HepG2 (cell line): ENCODE measurements around the gene NCBP2. TPM values are rescaled to one million over a fixed set of nuclear protein-coding genes. Genes with fewer than 3 reads are reported as not detected.

Experiments used
- ATAC-seq: fragments of 200-7000 bp; cut with Tn5 transposase; 3 replicates; pipeline ENCODE4 v1.9.1; 2020; ENCODE audit warnings: mild to moderate bottlenecking, moderate library complexity
- BruUV-seq: library from RNA; stranded (reverse); fragments of 400-500 nt; replicated peaks from 2 replicates; lab custom pipeline; 2021; lab: Mats Ljungman, UMichigan
- CTCF ChIA-PET: fragments of 300-600 bp; formaldehyde crosslinking; extraction: SDS; loops from one replicate; lab custom pipeline; 2021; ENCODE audit warnings: low total read pairs, inconsistent platforms, low intra/inter-chr PET ratio; lab: Yijun Ruan, JAX
- POLR2A ChIA-PET: fragments of 350-600 bp; sonication (Branson Sonifier 250); formaldehyde crosslinking; loops from one replicate; lab custom pipeline; 2020; ENCODE audit warnings: antibody characterized with exemption, inconsistent platforms; lab: Yijun Ruan, JAX
- DNase-seq: peaks from one replicate; pipeline ENCODE4 v3.0.0-alpha.2; 2015; ENCODE audit warnings: low spot score
- FAIRE-seq: peaks from 3 replicates; lab custom pipeline; 2011; peaks lifted over from hg19 to GRCh38; lab: Jason Lieb, UNC
- H2AFZ ChIP-seq: one replicate; pipeline ENCODE4 v1.6.1; 2011; ENCODE audit warnings: low read length, inconsistent platforms
- H3K27ac ChIP-seq: fragments of 300-600 bp; 3 replicates; pipeline ENCODE4 v1.8.0; 2011; ENCODE audit warnings: mixed run types, mild to moderate bottlenecking, mixed read lengths, low read length, inconsistent platforms; ENCODE audit not compliant: insufficient read depth; ENCODE audit errors: extremely low read length
- H3K27me3 ChIP-seq, 2 experiments: fragments of 200-600 bp in 1 of 2; 2 replicates in 1 of 2; 3 replicates in 1 of 2; pipeline versions ENCODE4 v1.6.0 to v1.8.0; 2011; ENCODE audit warnings: low read length in 2 of 2, mild to moderate bottlenecking in 2 of 2, moderate library complexity in 2 of 2, inconsistent platforms in 1 of 2; ENCODE audit not compliant: insufficient read depth in 2 of 2, control insufficient read depth in 1 of 2
- H3K36me3 ChIP-seq, 2 experiments: fragments of 200-600 bp in 1 of 2; replicated peaks in 1 of 2; 2 replicates in 1 of 2; 3 replicates in 1 of 2; pipeline versions ENCODE4 v1.5.1 to v1.8.0; 2011; ENCODE audit warnings: low read length in 2 of 2, inconsistent platforms in 1 of 2; ENCODE audit not compliant: insufficient read depth in 2 of 2, control insufficient read depth in 1 of 2
- H3K4me1 ChIP-seq: 2 replicates; pipeline ENCODE4 v1.5.1; 2012; ENCODE audit warnings: low read length, inconsistent platforms; ENCODE audit not compliant: insufficient read depth
- H3K4me2 ChIP-seq: 2 replicates; pipeline ENCODE4 v1.6.0; 2011; ENCODE audit warnings: low read depth, low read length, inconsistent platforms
- H3K4me3 ChIP-seq, 3 experiments: fragments of 200-600 bp in 1 of 3; sonication (generic), shearing (Covaris generic) in 1 of 3; replicated peaks in 1 of 3; 2 replicates each; pipeline ENCODE4 v1.5.1; 2011 to 2016; ENCODE audit warnings: low read length in 3 of 3, inconsistent platforms in 2 of 3, low read depth in 2 of 3, mild to moderate bottlenecking in 2 of 3, control low read depth in 1 of 3, mixed read lengths in 1 of 3; ENCODE audit not compliant: insufficient read depth in 1 of 3
- H3K79me2 ChIP-seq: one replicate; pipeline ENCODE4 v1.6.1; 2011; ENCODE audit warnings: low read length, inconsistent platforms; ENCODE audit not compliant: insufficient read depth
- H3K9ac ChIP-seq: 2 replicates; pipeline ENCODE4 v1.6.0; 2011; ENCODE audit warnings: mild to moderate bottlenecking, low read depth, low read length, inconsistent platforms; ENCODE audit not compliant: insufficient read depth
- H3K9me3 ChIP-seq: 2 replicates; pipeline ENCODE4 v1.5.1; 2012; ENCODE audit warnings: mild to moderate bottlenecking, low read length
- H4K20me1 ChIP-seq: 2 replicates; pipeline ENCODE4 v1.6.0; 2011; ENCODE audit warnings: inconsistent platforms, mild to moderate bottlenecking, low read length, moderate library complexity; ENCODE audit not compliant: insufficient read depth
- HMG20A ChIP-seq: IDR thresholded peaks from 2 replicates; pipeline ENCODE4 v1.6.1; 2016; ENCODE audit warnings: borderline replicate concordance
- POLR2G ChIP-seq: fragments of 200-400 bp; formaldehyde crosslinking; IDR thresholded peaks from 2 replicates; pipeline ENCODE4 v1.6.1; 2018; ENCODE audit warnings: mild to moderate bottlenecking, low read depth, low read length, moderate library complexity
- RARA ChIP-seq: IDR thresholded peaks from 2 replicates; pipeline ENCODE4 v1.6.1; 2016; ENCODE audit warnings: missing genetic modification reagents, missing compliant biosample characterization
- RBFOX2 ChIP-seq: fragments of 200-400 bp; formaldehyde crosslinking; IDR thresholded peaks from 2 replicates; pipeline ENCODE4 v1.6.1; 2017; ENCODE audit warnings: low read depth, mild to moderate bottlenecking, low read length
- SOX13 ChIP-seq, 3 experiments: fragments of 450-650 bp in 1 of 3; sonication (generic) in 1 of 3; formaldehyde crosslinking in 1 of 3; IDR thresholded peaks in 2 of 3; conservative IDR thresholded peaks in 1 of 3; 2 replicates each; pipeline versions ENCODE4 v1.5.0 to v1.6.1; 2016 to 2020; ENCODE audit warnings: antibody characterized with exemption in 1 of 3, mild to moderate bottlenecking in 1 of 3, missing compliant biosample characterization in 1 of 3, missing genetic modification reagents in 1 of 3, moderate library complexity in 1 of 3
- TBX2 ChIP-seq: sonication (generic); formaldehyde crosslinking; IDR thresholded peaks from 2 replicates; pipeline ENCODE4 v1.5.0; 2020; ENCODE audit warnings: missing genetic modification reagents, mild to moderate bottlenecking, borderline replicate concordance
- TCF7 ChIP-seq: sonication (generic); IDR thresholded peaks from 2 replicates; pipeline ENCODE4 v1.6.1; 2016; ENCODE audit warnings: antibody characterized with exemption, low read depth
- ZBTB21 ChIP-seq: sonication (generic); formaldehyde crosslinking; IDR thresholded peaks from 2 replicates; pipeline ENCODE4 v1.4.0; 2020; ENCODE audit warnings: missing genetic modification reagents
- ZKSCAN5 ChIP-seq: sonication (generic); formaldehyde crosslinking; IDR thresholded peaks from 2 replicates; pipeline ENCODE4 v1.5.1; 2020; ENCODE audit warnings: mild to moderate bottlenecking, missing genetic modification reagents
- ZMYM2 ChIP-seq: sonication (generic); formaldehyde crosslinking; IDR thresholded peaks from 2 replicates; pipeline ENCODE4 v1.8.0; 2022; ENCODE audit warnings: mild to moderate bottlenecking, missing genetic modification reagents
- ZNF232 ChIP-seq: sonication (generic); formaldehyde crosslinking; IDR thresholded peaks from 2 replicates; pipeline ENCODE4 v1.4.0; 2020; ENCODE audit warnings: missing genetic modification reagents, borderline replicate concordance
- ZNF274 ChIP-seq: sonication (generic); formaldehyde crosslinking; IDR thresholded peaks from 2 replicates; pipeline ENCODE4 v1.5.1; 2020; ENCODE audit warnings: mild to moderate bottlenecking, missing genetic modification reagents
- WGBS: methylation state at CpG from one replicate; pipeline ENCODE4 v1.1.6; 2017; ENCODE audit warnings: low lambda C conversion rate; 5-methylcytosine and 5-hydroxymethylcytosine counted together
- in situ Hi-C: cut with HindIII; loops from 2 replicates; pipeline ENCODE4 v1.10.0; 2017; ENCODE audit warnings: low pct_unique_long_range_greater_than_20kb; ENCODE audit not compliant: extremely low pct_ligation_motif_present
- intact Hi-C: fragments of 100-400 bp; cut with micrococcal nuclease; formaldehyde crosslinking; loops from one replicate; pipeline ENCODE4 v1.10.0; 2022; ENCODE audit not compliant: unreplicated experiment
- polyA plus RNA-seq, 8 experiments: library from polyadenylated mRNA; depleted of rRNA in 3 of 8; stranded (reverse) in 7 of 8; unstranded in 1 of 8; fragments of >200 nt; fragmentation: Illumina TruSeq in 4 of 8; extraction: Trizol in 4 of 8; gene quantifications; 2 replicates each; pipeline versions ENCODE4 v1.2.1 to v1.2.3, GENCODE V29; 2011 to 2016; ENCODE audit warnings: low read depth in 4 of 8, missing spikeins in 1 of 8, mixed read lengths in 1 of 8; ENCODE audit not compliant: insufficient read depth in 1 of 8
- total RNA-seq, 5 experiments: library from RNA; depleted of rRNA; stranded (reverse); fragments of >200 nt; fragmentation: Illumina TruSeq; extraction: Trizol; gene quantifications; 2 replicates each; pipeline ENCODE4 v1.2.3, GENCODE V29; 2016; ENCODE audit warnings: low read depth in 1 of 5
- TF ChIP-seq, protein P1 (sequence below): IDR thresholded peaks from 2 replicates; pipeline ENCODE4 v1.4.0; 2020; ENCODE audit warnings: mild to moderate bottlenecking, missing genetic modification reagents
- TF ChIP-seq, protein P2 (sequence below): sonication (generic); formaldehyde crosslinking; IDR thresholded peaks from 2 replicates; pipeline ENCODE4 v1.9.0; 2021; ENCODE audit warnings: missing genetic modification reagents, borderline replicate concordance

Gene NCBP2
- total and polyA plus RNA-seq, 2 of the 13 experiments (the other 11 are each of a cell fraction or from before 2014, with no cell fraction given) = 58.7 to 95.5 TPM

DNA sequence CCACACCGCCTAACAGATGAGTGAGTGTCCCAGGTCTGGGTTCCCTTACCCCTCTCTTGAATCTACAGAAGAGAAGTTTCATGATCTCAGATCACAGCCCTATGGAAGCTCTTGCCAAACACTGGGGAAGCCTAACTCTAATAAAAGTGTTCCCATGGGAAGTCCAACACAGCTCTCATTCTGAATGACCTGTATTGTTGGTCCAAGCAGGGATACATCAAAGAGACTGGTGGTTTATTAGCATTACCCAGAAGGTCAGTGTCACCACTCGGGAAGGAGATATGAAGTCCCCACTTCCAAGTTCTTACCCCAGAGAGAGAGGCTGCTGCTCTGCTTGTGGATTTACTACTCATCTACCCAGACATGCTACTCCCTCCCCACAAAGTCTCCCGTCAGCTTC is 9.0 kb upstream of the NCBP2 start:
- H4K20me1 ChIP-seq = no peaks in the 10 kb centered on the region
- H3K27me3 ChIP-seq = no peaks in the 10 kb centered on the region
- H3K4me2 ChIP-seq = 0 out of 2 replicates have a peak overlapping the region, but pooled peaks have one; percentile 9
- DNase-seq (peak; percentile 56), FAIRE-seq (no peak), ATAC-seq (no peak)
- ChIA-PET POLR2A (interaction anchor here (1.6 kb wide), 1 partner anchor 9 kb away, joined by 7 read pairs; the partner anchor contains the start of gene NCBP2), CTCF (no interaction called here)
- in situ Hi-C loops (no loop called here), intact Hi-C loops (no loop called here)
- no peak overlapping the region for H2AFZ ChIP-seq
- TF ChIP-seq POLR2G (0 out of 2 replicates have a peak, but pooled peaks have one; percentile 31), RARA (CRISPR knock-in tag) (no peak), ZBTB21 (CRISPR knock-in tag) (no peak), TBX2 (CRISPR knock-in tag) (peak; percentile 32), ZMYM2 (CRISPR knock-in tag) (no peak), RBFOX2 (peak; percentile 45; the same call in 1 of the 2 replicates), SOX13 (IDR thresholded peaks at IDR 0.05) (no peak), SOX13 (CRISPR knock-in tag; conservative IDR thresholded peaks at IDR 0.05 in 1 of 2, IDR thresholded peaks at IDR 0.05 in 1 of 2) (peak in 1 of 2 experiments; percentile 38; a peak in 1 of 4 replicates), HMG20A (CRISPR knock-in tag) (peak; percentile 47; the same call in 1 of the 2 replicates), TCF7 (0 out of 2 replicates have a peak, but pooled peaks have one; percentile 12), ZNF232 (0 out of 2 replicates have a peak, but pooled peaks have one; percentile 31), ZNF274 (no peak), ZKSCAN5 (no peak)
- TF ChIP-seq, protein P1, sequence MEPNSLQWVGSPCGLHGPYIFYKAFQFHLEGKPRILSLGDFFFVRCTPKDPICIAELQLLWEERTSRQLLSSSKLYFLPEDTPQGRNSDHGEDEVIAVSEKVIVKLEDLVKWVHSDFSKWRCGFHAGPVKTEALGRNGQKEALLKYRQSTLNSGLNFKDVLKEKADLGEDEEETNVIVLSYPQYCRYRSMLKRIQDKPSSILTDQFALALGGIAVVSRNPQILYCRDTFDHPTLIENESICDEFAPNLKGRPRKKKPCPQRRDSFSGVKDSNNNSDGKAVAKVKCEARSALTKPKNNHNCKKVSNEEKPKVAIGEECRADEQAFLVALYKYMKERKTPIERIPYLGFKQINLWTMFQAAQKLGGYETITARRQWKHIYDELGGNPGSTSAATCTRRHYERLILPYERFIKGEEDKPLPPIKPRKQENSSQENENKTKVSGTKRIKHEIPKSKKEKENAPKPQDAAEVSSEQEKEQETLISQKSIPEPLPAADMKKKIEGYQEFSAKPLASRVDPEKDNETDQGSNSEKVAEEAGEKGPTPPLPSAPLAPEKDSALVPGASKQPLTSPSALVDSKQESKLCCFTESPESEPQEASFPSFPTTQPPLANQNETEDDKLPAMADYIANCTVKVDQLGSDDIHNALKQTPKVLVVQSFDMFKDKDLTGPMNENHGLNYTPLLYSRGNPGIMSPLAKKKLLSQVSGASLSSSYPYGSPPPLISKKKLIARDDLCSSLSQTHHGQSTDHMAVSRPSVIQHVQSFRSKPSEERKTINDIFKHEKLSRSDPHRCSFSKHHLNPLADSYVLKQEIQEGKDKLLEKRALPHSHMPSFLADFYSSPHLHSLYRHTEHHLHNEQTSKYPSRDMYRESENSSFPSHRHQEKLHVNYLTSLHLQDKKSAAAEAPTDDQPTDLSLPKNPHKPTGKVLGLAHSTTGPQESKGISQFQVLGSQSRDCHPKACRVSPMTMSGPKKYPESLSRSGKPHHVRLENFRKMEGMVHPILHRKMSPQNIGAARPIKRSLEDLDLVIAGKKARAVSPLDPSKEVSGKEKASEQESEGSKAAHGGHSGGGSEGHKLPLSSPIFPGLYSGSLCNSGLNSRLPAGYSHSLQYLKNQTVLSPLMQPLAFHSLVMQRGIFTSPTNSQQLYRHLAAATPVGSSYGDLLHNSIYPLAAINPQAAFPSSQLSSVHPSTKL (CRISPR knock-in tag) = peak; percentile 23; the same call in 1 of the 2 replicates
- TF ChIP-seq, protein P2, sequence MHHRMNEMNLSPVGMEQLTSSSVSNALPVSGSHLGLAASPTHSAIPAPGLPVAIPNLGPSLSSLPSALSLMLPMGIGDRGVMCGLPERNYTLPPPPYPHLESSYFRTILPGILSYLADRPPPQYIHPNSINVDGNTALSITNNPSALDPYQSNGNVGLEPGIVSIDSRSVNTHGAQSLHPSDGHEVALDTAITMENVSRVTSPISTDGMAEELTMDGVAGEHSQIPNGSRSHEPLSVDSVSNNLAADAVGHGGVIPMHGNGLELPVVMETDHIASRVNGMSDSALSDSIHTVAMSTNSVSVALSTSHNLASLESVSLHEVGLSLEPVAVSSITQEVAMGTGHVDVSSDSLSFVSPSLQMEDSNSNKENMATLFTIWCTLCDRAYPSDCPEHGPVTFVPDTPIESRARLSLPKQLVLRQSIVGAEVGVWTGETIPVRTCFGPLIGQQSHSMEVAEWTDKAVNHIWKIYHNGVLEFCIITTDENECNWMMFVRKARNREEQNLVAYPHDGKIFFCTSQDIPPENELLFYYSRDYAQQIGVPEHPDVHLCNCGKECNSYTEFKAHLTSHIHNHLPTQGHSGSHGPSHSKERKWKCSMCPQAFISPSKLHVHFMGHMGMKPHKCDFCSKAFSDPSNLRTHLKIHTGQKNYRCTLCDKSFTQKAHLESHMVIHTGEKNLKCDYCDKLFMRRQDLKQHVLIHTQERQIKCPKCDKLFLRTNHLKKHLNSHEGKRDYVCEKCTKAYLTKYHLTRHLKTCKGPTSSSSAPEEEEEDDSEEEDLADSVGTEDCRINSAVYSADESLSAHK (CRISPR knock-in tag) = no peak
- WGBS = 64% methylated on average over 2 of the region's 3 CpGs
- peak overlapping the region; percentile 38 for H3K27ac ChIP-seq
- H3K79me2 ChIP-seq = no peaks in the 10 kb centered on the region
- no peak overlapping the region for H3K9ac ChIP-seq
- peaks cover 0 to 3% of the 10 kb centered on the region in 2 experiments; a peak in 1 of 5 replicates for H3K36me3 ChIP-seq
- no TSS peak for BruUV-seq
- H3K4me1 ChIP-seq = peaks cover 68% of the 10 kb centered on the region
- H3K9me3 ChIP-seq = no peaks in the 10 kb centered on the region
- H3K4me3 ChIP-seq = no peak overlapping the region
